Right forelimb (tissue), 1 donor: ENCODE results near the gene CLMP.
"Not testable (repeated sequence)": the region's sequence is repeated elsewhere in the genome, so short reads cannot be mapped to it uniquely, and the experiment has no call there.

Experiments
- DNase-seq: peaks from one replicate; pipeline ENCODE4 v3.0.0-alpha.2; 2018

CLMP gene

DNA sequence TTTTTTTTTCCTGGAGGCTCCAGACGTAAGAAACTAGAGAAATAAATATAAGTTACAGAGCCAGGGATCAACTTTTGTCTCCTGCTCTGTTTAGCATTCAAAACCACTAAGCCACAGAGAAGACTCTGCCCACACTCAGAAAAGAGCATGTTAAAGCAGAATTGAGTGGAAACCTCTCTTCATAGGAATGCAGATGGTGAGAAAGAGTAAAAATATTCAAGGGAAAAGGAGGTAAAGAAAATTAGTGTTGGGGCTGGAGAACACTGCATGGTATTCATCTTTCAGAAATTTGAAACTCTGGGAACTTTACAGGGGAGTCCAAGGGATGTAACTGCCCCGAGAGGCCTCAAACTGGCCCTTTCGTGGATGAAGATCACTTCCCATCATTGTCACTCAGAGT is 65.1 kb downstream of the CLMP start:
- no peak for DNase-seq

GRCh38 chr11:123125169-123125568 is 69.9 kb downstream of the CLMP start:
- DNase-seq = no peak

GRCh38 chr11:123122852-123123251 is 72.2 kb downstream of the CLMP start:
- DNase-seq = no peak

- no peak for DNase-seq
These were observed 72.7 kb downstream of the CLMP start for GRCh38 chr11:123122341-123122740.

GRCh38 chr11:123116486-123116885 is 78.6 kb downstream of the CLMP start:
- no peak for DNase-seq

- DNase-seq = no peak
These were observed 83.6 kb downstream of the CLMP start for GRCh38 chr11:123111465-123111864.

- DNase-seq = no peak
These were observed 84.7 kb downstream of the CLMP start for GRCh38 chr11:123110397-123110796.

- DNase-seq = no peak
These were observed 87.0 kb downstream of the CLMP start for GRCh38 chr11:123107945-123108495.

- no peak for DNase-seq
These were observed 90.4 kb downstream of the CLMP start for GRCh38 chr11:123104697-123105096.

DNA sequence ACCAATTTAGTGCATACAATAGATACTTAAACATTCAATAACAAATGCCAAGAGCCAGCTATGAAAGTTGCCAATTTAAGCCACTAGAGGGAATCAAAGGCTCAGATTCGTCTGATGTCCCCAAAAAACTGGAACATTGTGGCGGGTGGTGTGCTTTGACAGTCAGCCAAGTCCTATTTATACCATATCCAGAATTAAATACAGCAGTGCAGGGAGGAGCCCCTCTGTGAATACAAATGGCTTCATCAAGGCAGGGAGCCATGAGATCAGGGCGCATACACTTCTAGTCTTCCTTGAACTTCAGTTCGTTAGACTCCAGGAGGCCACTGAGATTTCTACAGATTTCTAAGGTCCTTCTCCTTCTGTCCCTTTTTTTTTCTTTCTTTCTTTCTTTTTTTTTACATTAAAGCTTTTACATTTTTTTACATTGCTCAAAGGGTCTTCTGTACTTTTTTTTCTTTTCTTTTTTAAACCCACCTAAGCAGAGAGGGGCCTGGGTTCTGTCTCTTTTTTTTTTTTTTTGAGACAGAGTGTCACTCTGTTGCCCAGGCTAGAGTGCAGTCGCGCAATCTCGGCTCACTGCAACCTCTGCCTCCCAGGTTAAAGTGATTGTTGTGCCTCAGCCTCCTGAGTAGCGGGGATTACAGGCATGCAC is 91.6 kb downstream of the CLMP start:
- peak; percentile 83 for DNase-seq

- DNase-seq = peak; percentile 56
These were observed 94.5 kb downstream of the CLMP start for GRCh38 chr11:123100379-123101085.

DNA sequence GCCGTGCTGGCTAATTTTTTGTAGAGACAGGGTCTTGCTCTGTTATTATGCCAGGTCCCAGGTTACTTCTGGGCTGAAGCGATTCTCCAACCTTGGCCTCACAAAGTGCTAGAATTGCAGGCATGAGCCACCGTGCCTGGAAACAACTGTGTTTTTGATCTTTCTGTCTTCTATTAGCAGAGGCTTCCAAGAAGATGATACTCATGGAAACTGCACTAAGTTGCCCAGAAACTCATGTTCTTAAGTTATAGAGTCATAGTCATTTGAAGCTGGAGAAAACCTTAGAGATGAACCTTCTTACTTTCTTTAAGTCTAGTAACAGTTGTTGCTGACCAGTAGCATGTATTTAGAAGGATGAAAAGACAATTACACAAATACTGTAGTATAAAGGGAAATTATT is 96.1 kb downstream of the CLMP start:
- no peak for DNase-seq

- DNase-seq = no peak
These were observed 101.3 kb downstream of the CLMP start for GRCh38 chr11:123093739-123094138.

- DNase-seq = no peak
These were observed 103.5 kb downstream of the CLMP start for GRCh38 chr11:123091506-123091905.

- DNase-seq = not testable (repeated sequence)
These were observed 104.9 kb downstream of the CLMP start for GRCh38 chr11:123090168-123090567.

DNA sequence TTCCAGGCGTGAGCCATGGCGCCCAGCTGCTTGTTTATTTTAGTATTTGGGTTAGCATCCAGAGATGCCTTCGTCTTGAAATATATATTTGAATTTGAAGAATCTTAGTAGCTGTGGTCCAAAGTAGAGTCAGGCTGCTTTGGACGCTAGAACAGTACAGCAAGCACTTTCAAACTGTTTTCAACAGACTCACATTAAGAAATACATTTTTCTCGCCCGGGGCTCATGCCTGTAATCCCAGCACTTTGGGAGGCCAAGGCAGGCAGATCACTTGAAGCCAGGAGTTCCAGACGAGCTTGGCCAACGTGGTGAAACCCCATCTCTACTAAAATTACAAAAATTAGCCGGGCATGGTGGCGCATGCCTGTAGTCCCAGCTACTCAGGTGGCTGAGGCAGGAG is 106.2 kb downstream of the CLMP start:
- not testable (repeated sequence) for DNase-seq

- not testable (repeated sequence) for DNase-seq
These were observed 107.4 kb downstream of the CLMP start for GRCh38 chr11:123087657-123088056.

DNA sequence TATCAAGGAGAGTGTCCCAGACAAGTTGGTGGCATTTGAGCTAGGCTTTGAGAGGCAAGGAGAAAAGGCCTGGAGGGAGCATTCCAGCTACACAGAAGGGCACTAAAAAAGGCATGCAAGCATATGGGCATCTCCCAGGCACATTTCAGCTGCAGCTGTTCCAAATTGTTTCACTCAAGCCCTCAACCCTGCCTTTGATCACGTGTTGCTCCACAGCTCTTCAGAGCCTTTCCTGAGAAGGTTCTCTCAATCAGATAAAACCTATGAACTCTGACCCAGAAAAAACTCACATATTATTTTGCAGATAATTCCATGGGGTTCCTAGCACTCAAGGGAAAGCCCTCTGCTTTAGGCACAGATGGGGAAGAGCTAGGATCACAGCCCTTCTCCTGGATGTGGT is 108.7 kb downstream of the CLMP start:
- DNase-seq = no peak

DNA sequence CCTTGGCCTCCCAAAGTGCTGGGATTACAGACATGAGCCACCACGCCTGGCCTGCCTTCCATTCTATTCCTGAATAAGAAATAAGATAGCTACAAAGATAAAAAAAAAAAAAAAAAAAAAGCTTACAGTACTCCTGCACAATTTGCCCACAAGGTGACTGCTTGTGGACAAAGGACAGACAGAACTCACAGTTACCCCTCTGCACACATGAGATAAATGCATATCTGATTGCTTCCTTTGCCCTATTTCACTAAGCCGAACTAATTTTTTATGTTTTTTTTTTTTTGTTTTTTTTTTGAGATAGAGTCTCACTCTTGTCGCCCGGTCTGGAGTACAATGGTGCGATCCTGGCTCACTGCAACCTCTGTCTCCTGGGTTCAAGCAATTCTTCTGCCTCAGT is 109.6 kb downstream of the CLMP start:
- no peak for DNase-seq

DNA sequence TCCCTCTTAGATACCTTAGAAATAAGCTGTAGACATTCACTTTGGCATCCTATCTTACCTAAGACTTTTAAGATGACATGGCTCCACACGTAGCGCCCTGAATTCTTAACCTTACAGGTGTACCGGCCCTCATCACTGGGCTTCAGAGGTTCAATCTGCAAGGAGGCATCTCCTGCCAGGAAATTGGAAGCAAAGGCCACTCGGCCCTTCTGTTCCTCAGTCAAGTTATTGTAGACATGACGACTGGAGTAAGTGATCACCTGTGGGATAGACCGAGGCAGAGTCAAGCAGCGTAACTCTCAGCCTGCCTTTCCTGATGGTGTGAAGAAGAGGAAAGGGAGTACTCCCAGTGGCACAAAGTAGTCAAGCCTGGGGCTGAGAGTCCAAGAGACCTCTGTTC is 110.6 kb downstream of the CLMP start:
- no peak for DNase-seq

- peak; percentile 72 for DNase-seq
These were observed 111.4 kb downstream of the CLMP start for GRCh38 chr11:123083623-123084029.

- DNase-seq = no peak
These were observed 112.1 kb downstream of the CLMP start for GRCh38 chr11:123082977-123083376.

- no peak for DNase-seq
These were observed 115.0 kb downstream of the CLMP start for GRCh38 chr11:123080015-123080414.

DNA sequence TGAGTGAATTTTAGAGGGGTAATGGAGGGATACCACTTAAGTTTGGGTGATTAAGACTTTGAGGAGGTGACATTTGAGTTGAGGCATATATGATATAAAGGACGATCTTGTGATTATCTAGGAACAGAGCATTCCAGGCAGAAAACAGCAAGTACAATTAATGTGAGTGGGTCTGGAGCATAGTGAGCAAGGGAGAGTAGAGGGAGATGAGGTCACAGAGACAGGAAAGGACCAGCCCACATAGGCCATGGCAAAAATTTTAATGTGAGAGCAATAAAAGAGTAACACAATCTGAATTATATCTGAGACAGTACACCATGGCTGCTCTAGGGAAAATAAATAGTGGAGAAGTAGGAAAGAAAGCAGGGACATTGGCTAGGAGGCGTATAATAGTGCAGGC is 118.6 kb downstream of the CLMP start:
- DNase-seq = no peak
